ENCODE data around the gene ZNF407.
A peak's percentile ranks its signal among the peaks of the same experiment; 100 is the strongest.

Gene ZNF407

DNA sequence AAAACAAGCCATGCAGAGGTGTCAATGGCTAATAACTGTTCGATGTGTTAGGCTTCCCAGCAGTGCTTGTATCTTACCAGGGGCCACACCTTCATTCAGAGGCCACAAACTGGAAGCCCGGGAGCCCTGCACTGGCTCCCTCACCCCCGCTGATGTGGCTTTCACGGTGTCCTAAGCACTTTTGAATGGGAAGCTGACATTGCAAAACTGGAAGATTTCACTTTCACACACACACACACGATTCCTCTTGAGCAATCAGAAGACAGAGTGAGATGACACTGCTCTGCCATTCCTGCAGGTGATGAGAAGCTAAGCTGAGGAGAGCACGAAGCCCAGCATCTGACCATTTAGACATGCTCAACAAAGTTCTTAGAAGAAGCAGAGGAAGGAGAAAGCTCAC is 8.6 kb upstream of the ZNF407 start:
- DNase-seq (ENCODE audit: low read depth): no peak

DNA sequence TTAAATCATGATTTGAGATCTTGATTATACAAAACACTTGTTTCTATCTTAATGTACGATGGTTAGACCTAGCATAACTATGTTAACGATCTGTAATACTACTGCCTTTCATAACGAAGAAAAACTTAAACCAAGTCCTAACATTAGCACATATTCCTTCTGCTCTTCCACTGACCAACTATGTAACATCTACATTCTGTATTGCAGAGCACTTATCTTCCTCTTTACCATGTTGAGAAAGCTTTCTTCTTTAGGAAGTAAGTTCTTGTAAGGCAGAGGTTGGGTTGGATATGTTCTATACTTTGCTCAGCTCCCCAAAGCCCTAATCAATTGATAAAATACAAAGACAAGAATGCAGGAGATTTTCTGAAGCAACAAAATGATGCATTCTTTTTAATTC is 7.9 kb upstream of the ZNF407 start:
- DNase-seq (ENCODE audit: low read depth): no peak

DNA sequence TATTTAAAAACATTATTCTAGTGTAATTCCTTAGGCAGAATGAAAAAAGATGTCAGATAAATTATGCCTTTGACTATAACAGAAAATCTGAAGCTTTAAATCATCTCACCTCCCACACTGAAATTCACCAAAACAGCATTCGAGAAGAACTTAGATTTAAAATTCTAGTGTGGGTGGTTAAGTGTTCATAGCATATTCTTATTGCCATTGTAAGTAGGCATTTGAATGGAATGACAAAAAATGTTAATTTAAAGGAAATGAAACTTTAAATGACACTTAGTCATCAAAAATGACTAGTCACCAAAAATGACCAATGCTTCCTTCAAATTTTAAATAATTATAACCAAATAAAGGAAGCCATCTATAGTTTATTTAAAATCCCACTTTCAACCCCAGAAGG is 7.0 kb upstream of the ZNF407 start:
- no peak for DNase-seq (ENCODE audit: low read depth)

DNA sequence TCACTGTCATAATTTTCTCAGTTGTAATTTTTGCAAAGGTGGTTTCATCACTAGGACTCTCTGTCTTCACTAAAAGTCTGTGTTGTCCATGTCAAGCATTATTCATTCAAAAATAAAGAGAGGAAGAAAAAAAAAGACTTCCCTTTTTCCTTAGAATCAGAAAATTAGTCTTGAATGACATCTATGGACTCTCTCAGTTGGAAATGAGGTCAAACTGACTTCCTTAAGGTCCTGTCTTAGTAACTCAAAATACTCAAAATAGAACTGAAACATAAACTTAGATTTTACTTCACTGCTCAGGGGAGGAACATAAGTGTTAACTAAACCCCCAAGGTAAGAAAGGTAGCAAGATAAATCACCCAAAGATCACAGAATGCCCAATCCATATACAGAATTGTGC is 2.2 kb upstream of the ZNF407 start:
- DNase-seq (ENCODE audit: low read depth): no peak

DNA sequence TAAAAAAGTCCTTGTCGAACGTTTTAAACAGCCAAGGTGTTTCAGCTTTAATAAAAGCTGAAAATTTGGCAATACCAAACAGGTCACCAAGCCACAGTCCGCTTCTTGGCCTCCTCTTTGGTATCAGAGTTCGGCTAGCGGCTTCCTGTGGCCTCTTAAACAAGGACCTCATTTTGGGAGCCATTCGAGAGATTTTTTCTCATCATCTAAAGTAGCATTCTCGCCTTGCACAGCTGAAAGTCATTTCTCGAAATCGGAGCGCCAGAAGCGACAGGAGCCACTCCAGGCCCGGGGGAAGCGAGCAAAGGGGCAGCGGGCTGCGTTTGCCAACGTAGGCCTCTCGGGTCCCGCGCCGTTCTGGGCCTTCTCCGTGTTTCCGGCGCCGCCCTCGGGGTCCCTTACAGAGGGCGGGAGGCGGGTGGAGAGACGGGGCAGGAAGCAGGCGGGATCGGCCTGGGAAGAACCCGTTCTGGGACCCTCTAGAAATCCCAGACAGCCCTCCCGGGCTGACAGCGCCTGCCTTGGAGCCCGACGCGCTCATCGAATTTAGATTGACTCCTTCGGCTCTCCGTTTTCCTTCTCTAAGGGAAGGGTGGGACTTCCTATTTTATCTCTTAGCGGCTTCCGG is 522 bp upstream of the ZNF407 start:
- DNase-seq (ENCODE audit: low read depth): peak; percentile 52

DNA sequence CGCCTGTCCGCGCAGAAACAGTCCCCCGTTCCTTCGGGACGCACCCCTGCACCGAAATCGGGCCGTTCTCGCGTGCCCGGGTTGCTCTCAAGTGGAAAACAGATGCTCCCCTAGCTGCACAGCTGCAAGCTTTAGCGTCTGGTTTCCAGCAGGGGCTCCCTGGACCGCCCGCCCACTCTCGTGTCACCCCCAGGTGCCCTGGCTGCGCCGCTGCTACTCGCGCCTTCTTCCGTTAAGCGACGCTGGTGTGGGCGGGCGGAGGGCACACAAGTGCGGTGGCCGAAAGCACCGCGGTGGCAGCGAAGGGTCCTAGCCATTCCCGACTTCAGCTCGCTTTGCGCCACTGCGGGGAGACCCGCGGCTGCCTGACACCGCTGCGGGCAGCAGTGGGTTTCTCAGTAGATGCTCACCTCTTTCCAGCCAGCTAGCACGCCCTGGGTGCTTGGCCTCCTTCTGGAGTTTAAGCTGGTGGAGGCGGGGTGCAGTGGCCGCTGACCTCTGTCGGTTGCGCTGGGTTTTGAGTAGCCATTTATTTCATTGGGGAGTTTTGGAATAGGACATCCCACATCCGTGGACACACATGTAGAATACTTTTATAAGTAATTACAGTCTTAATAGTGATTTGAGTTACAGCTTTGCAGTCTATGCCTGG is 806 bp downstream of the ZNF407 start:
- DNase-seq (ENCODE audit: low read depth): peak; percentile 62

DNA sequence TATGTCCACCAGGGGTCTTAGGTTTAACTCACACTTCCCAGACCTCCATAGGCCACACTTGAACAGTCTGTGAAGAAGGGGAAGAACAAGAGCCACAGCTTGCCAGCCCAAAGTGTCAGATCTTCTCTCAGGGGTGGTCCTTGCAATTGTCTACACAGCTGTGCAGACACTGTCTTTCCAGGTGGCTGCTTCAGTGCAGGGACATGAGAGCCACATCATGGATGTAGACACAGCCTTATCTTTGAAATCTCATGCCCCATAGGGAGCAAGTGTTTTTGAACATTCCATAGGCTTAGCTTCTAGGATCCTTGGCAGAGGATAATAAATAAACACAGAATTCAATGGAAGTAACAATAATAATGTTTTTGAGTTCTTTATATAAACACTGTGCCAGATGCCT is 6.7 kb downstream of the ZNF407 start:
- no peak for DNase-seq (ENCODE audit: low read depth)

DNA sequence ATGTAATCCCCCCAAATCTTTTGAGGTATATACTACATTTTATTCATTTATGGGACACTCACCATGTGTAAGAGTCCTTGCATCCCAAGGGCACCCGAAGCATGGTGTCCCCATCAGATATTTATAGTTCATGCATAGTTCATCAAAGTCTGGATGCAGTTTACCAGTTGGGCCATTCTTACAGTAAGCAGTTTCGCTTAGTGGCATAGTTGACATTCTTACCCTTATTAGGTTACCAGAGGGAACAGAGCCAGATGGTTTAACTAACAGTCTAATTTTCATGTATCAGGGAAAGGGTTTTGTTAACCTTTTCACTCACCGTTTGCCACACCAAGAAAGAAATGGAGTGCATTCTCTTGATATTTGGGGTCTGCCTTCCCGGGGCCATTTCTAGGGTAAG is 7.1 kb downstream of the ZNF407 start:
- no peak for DNase-seq (ENCODE audit: low read depth)

DNA sequence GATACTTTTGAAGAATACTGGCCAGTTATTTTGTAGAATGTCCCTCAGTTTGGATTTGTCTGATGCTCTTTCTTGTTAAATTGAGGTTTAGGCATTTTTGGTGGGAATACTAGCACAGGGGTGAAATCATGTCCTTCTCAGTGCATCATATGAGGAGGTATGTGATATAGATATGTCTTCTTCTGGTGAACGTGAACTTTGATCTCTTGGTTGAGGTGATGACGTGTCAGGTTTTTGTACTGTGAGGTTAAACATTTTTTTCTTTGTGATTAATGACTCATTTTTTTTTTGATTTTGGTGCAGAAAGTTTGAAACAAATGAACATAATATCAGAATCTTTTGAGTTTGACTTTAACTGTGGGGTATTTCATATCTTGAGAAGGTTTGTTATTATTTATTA is 11.0 kb downstream of the ZNF407 start:
- DNase-seq (ENCODE audit: low read depth): no peak

DNA sequence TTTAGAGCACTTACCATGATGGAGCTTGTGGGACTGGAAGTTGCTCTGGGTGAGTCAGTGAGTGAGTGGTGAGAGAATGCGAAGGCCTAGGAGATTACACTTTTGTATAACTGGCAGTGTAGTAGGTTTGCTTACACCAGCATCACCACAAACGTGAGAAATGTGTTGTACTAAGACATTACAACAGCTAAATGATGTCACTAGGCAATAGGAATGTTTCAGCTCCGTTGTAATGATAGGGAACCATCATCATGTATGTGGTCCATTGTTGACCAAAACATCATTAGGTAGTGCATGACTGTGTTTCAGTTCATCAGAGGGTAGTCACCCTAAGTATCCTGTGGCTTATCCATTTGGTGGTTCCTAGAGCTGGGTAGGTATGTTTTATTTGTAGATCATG is 11.9 kb downstream of the ZNF407 start:
- no peak for DNase-seq (ENCODE audit: low read depth)

DNA sequence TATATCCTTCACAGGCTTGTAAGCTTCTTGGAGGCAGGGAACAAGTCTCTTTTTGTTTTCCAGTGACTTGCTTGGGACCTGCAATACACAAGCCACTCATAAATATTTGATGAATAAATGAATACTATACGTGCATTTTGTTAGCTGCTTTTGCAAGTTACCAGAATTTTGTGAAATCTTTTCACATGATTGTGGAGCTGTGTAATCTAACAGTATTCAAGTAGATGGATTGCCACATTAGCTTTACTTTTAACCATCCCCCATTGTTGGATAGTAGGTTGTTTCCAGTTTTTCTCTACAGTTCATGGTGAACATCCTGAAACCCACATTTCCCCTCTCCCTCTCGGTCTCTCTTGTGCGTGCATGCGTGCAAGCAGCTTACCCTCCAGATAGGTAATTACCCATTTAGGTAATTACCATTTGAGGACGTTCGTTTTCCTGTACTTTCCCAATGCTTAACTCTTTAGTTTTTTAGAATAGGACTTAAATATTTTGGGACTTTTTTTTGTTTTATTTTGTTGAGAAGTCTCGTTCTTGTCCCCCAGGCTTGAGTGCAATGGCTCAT is 12.5 kb downstream of the ZNF407 start:
- no peak for DNase-seq (ENCODE audit: low read depth)

DNA sequence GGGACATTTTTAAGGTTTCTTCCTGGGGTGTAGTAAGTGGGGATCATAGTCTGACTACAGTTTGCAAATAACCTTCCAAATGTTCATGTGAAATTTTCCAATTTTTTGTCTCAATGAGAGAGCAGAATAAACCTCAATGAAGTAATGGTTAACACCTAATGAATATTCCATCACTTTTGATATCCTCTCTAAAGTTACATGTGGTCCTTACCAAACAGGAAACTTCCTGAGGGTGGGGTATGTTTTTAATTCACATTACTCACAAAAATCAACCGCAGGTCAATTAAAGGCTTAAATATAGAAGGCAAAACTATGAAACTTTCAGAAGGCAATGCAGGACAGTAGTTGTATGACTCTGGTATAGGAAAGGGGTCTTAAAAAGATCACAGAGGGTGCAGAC is 13.2 kb downstream of the ZNF407 start:
- no peak for DNase-seq (ENCODE audit: low read depth)

DNA sequence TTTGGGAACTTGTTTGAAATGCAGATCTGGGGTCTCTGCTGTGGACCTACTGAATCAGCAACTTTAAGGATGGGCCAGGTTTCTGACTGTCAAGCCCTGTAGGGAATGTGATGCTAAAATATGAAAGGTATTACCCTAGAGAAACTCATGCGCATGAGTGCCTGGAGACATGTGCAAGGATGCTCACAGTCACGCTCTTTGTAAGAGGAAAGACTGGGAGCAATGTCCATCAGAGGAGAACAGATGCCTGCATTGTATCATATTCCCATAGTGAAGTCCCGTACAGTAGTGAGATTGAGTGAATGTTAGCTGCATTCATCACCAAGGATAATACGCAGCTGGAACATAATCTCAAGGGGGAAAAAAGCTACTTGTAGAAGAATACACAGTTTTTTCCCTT is 14.1 kb downstream of the ZNF407 start:
- no peak for DNase-seq (ENCODE audit: low read depth)

DNA sequence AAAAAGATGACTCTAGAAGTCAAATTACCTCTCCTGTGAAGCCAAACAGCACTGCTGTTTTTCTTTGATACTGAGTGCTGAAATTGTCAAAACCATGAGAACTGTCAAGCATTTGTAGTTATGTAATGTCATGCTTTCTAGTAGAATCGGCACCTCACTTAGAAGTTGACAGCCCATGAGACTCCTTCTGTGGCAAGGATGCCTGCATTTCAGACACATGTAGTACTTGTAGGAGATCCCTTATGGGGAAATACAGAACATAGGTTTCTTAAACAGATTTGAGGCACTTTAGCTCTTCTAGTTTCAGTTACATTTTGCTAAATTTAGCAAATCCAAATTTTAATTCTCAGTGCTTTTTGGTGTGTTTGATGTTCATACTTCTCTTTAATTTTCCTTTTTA is 15.7 kb downstream of the ZNF407 start:
- no peak for DNase-seq (ENCODE audit: low read depth)

DNA sequence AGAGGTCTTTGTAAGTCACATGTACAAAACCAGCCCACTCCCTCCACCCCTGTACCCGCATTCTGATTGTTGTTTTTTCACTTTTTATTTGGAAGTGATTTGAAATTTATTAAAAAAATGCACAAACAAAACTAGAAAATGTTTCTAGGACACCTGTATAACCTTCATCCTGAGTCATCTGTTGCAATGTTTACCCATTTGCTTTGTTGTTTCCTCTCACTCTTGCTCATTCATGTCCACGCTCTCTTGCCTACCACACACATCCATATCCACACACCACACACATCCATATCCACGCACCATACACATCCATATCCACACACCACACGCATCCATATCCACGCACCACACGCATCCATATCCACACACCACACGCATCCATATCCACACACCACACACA is 18.8 kb downstream of the ZNF407 start:
- no peak for DNase-seq (ENCODE audit: low read depth)

DNA sequence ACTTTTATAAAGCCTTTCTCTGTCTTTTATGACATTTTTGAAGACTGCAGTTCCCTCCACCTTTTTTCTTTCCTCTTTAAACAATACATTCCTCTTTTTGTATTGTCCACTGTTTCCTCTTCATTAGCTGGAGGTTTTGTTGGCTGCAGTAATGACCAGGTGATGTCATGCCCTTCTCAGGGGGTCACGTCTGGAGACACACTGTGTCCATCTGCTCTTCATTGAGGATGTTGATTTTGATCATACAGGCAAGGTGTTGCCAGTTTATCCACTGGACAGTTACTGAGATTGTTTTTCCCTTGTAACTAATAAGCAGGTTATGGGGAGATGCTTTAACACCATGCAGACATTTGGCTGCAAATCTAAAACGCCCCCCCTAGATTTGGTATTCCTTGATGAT is 19.8 kb downstream of the ZNF407 start:
- DNase-seq (ENCODE audit: low read depth): no peak

DNA sequence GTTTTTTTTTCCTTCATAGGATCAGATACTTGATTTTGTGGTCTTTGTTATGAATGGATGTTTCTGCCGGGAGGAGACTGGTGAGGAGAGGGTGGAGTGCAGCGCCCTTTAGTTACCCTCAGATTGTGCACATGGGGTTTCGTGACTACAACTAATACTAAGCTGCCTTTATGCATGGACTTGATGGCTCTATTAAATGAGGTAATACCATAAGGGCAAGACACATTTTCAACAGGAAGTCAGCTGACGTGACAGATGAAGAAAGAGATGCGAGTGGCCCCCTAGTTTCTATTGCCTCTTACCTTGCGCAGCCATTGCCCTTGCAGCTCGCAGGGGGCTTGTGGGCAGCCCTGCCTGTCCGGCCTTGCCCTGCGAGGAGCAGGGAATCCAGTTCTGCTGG is 24.4 kb downstream of the ZNF407 start:
- DNase-seq (ENCODE audit: low read depth): no peak

DNA sequence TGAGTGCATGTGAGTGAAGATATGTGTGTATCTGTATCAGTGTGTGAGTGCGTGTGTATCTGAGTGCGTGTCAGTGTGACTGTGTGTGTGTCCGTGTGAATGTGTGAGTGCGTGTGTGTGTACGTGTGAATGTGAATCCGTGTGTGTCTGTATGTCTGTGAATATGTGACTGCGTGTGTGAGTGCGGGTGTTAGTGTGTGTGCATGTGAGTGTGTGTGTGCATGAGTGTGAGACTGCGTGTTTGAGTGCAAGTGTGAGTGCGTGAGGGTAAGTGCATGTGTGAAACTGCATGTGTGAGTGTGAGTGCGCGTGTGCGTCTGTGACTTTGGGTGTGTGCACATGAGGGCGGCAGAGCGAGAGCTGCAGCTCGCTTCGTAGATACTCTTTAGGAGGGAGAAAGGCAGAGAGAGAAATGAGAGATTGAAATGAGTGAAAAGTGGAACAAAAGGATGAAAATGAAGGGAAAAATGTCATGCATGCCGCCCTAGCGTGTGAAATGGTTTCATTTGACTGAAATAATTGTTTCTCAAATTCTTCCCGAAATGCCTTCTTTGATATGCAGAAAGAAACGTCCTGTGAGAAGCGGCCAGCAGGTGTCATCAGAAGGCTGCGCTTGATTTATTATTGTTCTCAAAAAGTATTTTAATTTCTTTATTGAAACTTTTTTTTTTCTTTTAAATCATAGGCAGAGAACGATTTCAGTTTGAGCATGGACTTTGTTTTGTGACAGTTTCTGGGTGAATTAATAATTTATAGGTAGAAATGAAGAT is 25.6 kb downstream of the ZNF407 start:
- no peak for DNase-seq (ENCODE audit: low read depth)

DNA sequence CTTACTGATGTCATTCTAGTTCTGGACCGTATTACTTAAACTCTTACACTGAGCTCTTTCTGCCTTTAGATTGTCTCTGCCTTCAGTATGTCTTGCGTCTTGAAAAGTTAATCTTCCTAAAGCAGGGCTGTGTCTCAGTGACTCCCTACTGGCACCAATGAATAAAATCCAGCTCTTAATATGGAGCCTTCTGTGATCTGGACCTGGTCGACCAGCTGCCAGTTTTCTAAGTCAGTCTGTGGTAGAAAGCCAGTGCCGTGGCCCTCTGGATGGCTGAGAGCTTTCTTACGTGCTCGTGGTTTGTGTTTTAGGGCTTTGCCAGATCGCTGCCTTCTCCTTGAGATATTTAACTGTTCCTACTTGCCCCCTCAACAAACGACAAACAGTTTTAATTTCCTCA is 26.8 kb downstream of the ZNF407 start:
- no peak for DNase-seq (ENCODE audit: low read depth)

DNA sequence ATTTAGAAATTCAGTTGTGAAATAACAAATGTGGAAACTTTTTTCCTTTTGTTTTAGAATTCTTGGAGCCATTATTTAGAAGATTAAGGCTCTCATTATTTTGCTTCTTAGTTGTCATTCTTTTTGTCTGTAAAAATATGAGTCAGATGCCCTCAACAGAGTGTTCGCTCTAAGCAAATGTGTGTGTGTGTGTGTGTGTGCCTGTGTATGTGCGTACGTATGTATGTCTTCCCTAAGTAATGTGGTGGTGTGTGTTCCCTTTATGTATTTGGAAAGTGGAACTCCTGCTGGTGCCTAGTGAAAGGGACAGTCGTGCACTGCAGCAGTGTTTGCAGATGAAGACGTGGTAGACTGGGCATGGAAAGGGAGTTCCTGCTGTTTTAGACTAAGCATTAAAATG is 27.5 kb downstream of the ZNF407 start:
- no peak for DNase-seq (ENCODE audit: low read depth)

DNA sequence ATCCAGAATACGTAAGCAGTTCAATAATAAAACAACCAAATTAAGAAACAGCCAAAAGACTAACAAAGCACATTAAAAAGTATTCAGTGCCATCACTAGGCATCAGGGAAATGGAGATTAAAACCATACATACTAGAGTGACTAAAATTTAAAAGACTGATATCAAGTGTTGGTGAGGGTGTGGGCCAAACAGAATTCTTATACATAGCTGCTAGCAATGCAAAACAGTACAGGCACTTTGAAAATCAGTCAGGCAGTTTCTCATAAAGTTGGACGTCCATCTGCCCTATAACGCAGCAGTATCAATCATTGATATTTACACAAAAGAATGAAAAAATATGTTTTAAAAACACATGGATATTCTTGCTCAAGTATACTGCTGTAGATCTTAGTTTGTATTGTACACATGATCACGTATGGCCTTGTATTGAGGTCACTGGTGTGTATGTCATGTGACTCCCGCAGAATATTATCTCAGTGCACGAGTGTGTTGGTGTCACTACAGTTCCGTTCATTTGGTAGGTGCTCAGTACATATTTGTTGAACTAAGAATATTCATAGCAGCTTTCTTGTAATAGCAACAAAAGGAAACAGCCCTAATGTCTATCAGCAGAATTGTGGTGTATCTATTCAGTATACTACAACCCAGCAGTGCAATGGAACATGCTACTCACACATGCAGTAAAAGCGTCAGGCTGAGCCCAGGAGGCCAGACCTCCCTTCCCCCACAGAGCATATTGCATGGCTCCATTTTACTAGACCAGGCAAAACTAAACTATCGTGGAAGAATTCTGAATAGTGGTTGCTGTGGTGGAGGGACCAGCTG is 28.6 kb downstream of the ZNF407 start:
- no peak for DNase-seq (ENCODE audit: low read depth)

DNA sequence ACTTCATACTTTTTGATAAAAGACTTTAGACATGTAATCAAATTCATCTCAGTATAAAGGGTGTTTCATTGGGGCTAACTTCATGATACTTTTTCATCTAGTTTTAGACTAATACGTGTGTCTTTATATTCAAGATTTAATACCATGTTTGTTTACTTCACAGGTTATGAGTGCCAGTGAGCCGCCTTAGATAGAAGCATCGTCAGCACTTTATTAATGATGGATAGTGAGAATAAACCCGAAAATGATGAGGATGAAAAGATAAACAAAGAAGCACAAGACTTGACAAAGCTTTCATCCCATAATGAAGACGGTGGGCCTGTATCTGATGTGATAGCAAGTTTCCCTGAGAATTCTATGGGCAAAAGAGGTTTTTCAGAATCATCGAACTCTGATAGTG is 33.1 kb downstream of the ZNF407 start:
- no peak for DNase-seq (ENCODE audit: low read depth)

All from activated gamma-delta T cell treated with anti-CD3 and anti-CD28 coated beads, Interleukin-2, amount 50 U/mL, for 16 hours (primary cell).